ENCODE measurements around the gene DIPK1C. TPM values are rescaled to one million over a fixed set of nuclear protein-coding genes. Genes with fewer than 3 reads are reported as not detected.

The DIPK1C gene
- total RNA-seq, 4 donors from 2014 or later = 0.13 to 0.42 TPM; not detected in 2

- H3K36me3 ChIP-seq = no peaks in the 10 kb centered on the region
- H3K9me3 ChIP-seq = no peaks in the 10 kb centered on the region
- ATAC-seq = no peak
- H3K27me3 ChIP-seq = no peaks in the 10 kb centered on the region
- H3K4me1 ChIP-seq = peaks cover 0 to 18% (median 4%) of the 10 kb centered on the region in 3 donors
- no peak for TF ChIP-seq CTCF (IDR thresholded peaks at IDR 0.05)
- TF ChIP-seq POLR2AphosphoS5 (IDR thresholded peaks at IDR 0.05) = no peak
- TF ChIP-seq POLR2A (IDR thresholded peaks at IDR 0.05) = no peak
- no peak for TF ChIP-seq EP300 (IDR thresholded peaks at IDR 0.05)
- H3K4me3 ChIP-seq = no peak overlapping the region
- H3K27ac ChIP-seq = no peak overlapping the region
- WGBS, 2 donors (ENCODE audit: low coverage in 1 of 2) = 35% methylated on average over 2 of the region's 2 CpGs; no CpG with 5 or more reads in 1 of the 2 donors
Measured at GRCh38 chr18:74472312-74472711, 15.2 kb upstream of the DIPK1C start.

GRCh38 chr18:74468547-74469061, 11.5 kb upstream of the DIPK1C start:
- WGBS, 2 donors (ENCODE audit: low coverage in 1 of 2) = 14 to 29% methylated on average over 2 to 3 of the region's 3 CpGs
- H3K4me3 ChIP-seq = no peak overlapping the region
- peaks cover 0 to 18% (median 4%) of the 10 kb centered on the region in 3 donors for H3K4me1 ChIP-seq
- no peaks in the 10 kb centered on the region for H3K9me3 ChIP-seq
- H3K27me3 ChIP-seq = no peaks in the 10 kb centered on the region
- no peak for TF ChIP-seq EP300 (IDR thresholded peaks at IDR 0.05)
- no peak for TF ChIP-seq CTCF (IDR thresholded peaks at IDR 0.05)
- no peak for TF ChIP-seq POLR2A (IDR thresholded peaks at IDR 0.05)
- TF ChIP-seq POLR2AphosphoS5 (IDR thresholded peaks at IDR 0.05) = no peak
- no peaks in the 10 kb centered on the region for H3K36me3 ChIP-seq
- ATAC-seq = no peak
- H3K27ac ChIP-seq = peak overlapping the region in 1 of 4 donors; percentile 12

GRCh38 chr18:74465775-74466174, 8.7 kb upstream of the DIPK1C start:
- no peak for ATAC-seq
- H3K27me3 ChIP-seq = peaks cover 15% of the 10 kb centered on the region
- H3K4me3 ChIP-seq = no peak overlapping the region
- no peaks in the 10 kb centered on the region for H3K36me3 ChIP-seq
- no peak overlapping the region for H3K27ac ChIP-seq
- peaks cover 0 to 18% (median 4%) of the 10 kb centered on the region in 3 donors for H3K4me1 ChIP-seq
- 89 to 92% methylated on average over 3 to 4 of the region's 4 CpGs for WGBS, 2 donors (ENCODE audit: low coverage in 1 of 2)
- no peaks in the 10 kb centered on the region for H3K9me3 ChIP-seq
- TF ChIP-seq EP300 (IDR thresholded peaks at IDR 0.05) (no peak), CTCF (IDR thresholded peaks at IDR 0.05) (no peak)

- TF ChIP-seq POLR2AphosphoS5 (IDR thresholded peaks at IDR 0.05) = no peak
- TF ChIP-seq CTCF (IDR thresholded peaks at IDR 0.05) = no peak
- TF ChIP-seq POLR2A (IDR thresholded peaks at IDR 0.05) = no peak
- TF ChIP-seq EP300 (IDR thresholded peaks at IDR 0.05) = no peak
- H3K4me1 ChIP-seq = peaks cover 0 to 13% (median 4%) of the 10 kb centered on the region in 3 donors
- H3K4me3 ChIP-seq = no peak overlapping the region
- H3K9me3 ChIP-seq = no peaks in the 10 kb centered on the region
- no peaks in the 10 kb centered on the region for H3K36me3 ChIP-seq
- 100% methylated on average over 1 of the region's 1 CpG; no CpG with 5 or more reads in 1 of the 2 donors for WGBS, 2 donors (ENCODE audit: low coverage in 1 of 2)
- ATAC-seq = no peak
- H3K27me3 ChIP-seq = peaks cover 24% of the 10 kb centered on the region
- H3K27ac ChIP-seq = no peak overlapping the region
Measured at GRCh38 chr18:74463983-74464382, 6.9 kb upstream of the DIPK1C start.

- no peak for TF ChIP-seq POLR2A (IDR thresholded peaks at IDR 0.05)
- no peak for TF ChIP-seq CTCF (IDR thresholded peaks at IDR 0.05)
- TF ChIP-seq EP300 (IDR thresholded peaks at IDR 0.05) = no peak
- no peak for TF ChIP-seq POLR2AphosphoS5 (IDR thresholded peaks at IDR 0.05)
- ATAC-seq = no peak
- H3K4me1 ChIP-seq = peaks cover 0 to 5% (median 1%) of the 10 kb centered on the region in 3 donors
- H3K36me3 ChIP-seq = no peaks in the 10 kb centered on the region
- H3K27ac ChIP-seq = no peak overlapping the region
- no peak overlapping the region for H3K4me3 ChIP-seq
- no peaks in the 10 kb centered on the region for H3K9me3 ChIP-seq
- 57 to 68% methylated on average over 6 to 8 of the region's 8 CpGs for WGBS, 2 donors (ENCODE audit: low coverage in 1 of 2)
- peaks cover 31% of the 10 kb centered on the region for H3K27me3 ChIP-seq
Measured at GRCh38 chr18:74463254-74463653, 6.1 kb upstream of the DIPK1C start.

Measured in gastroesophageal sphincter (tissue), 4 donors.